Fibroblast of lung (primary cell): ENCODE measurements around the gene MYCL. TPM values are rescaled to one million over a fixed set of nuclear protein-coding genes. Genes with fewer than 3 reads are reported as not detected.

ENCODE experiments used
- DNase-seq, 2 donors: peaks; one replicate each; pipeline versions ENCODE4 v3.0.0 to v3.0.0-alpha.2; 2010; ENCODE audit warnings: low read depth in 2 of 2
- H2AFZ ChIP-seq: 2 replicates; pipeline ENCODE4 v1.5.1; 2012; ENCODE audit warnings: low read length, control low read depth, inconsistent platforms
- H3K27ac ChIP-seq: 2 replicates; pipeline ENCODE4 v1.5.1; 2011; ENCODE audit warnings: low read length, control low read depth; ENCODE audit not compliant: insufficient read depth
- H3K27me3 ChIP-seq: 2 replicates; pipeline ENCODE4 v1.5.1; 2011; ENCODE audit warnings: mild to moderate bottlenecking, low read length; ENCODE audit not compliant: control insufficient read depth, insufficient read depth
- H3K36me3 ChIP-seq: 2 replicates; pipeline ENCODE4 v1.5.1; 2011; ENCODE audit warnings: low read length; ENCODE audit not compliant: control insufficient read depth, insufficient read depth
- H3K4me1 ChIP-seq: 2 replicates; pipeline ENCODE4 v1.5.1; 2011; ENCODE audit warnings: low read length; ENCODE audit not compliant: control insufficient read depth, insufficient read depth; ENCODE audit errors: extremely low read depth
- H3K4me2 ChIP-seq: 2 replicates; pipeline ENCODE4 v1.5.1; 2011; ENCODE audit warnings: low read length, control low read depth; ENCODE audit not compliant: insufficient read depth; ENCODE audit errors: extremely low read depth
- H3K4me3 ChIP-seq, 4 experiments: fragments of 200-600 bp in 1 of 4; sonication (generic) in 1 of 4; replicated peaks in 1 of 4; 2 replicates each; pipeline ENCODE4 v1.5.1; 2011 to 2016; ENCODE audit warnings: low read length in 4 of 4, low read depth in 3 of 4, mild to moderate bottlenecking in 3 of 4, control low read depth in 2 of 4, inconsistent platforms in 1 of 4, mixed read lengths in 1 of 4; ENCODE audit not compliant: insufficient read depth in 1 of 4; ENCODE audit errors: control extremely low read depth in 1 of 4
- H3K79me2 ChIP-seq: 2 replicates; pipeline ENCODE4 v1.5.1; 2012; ENCODE audit warnings: mild to moderate bottlenecking, low read length, inconsistent platforms; ENCODE audit not compliant: control insufficient read depth, insufficient read depth
- H3K9ac ChIP-seq: 2 replicates; pipeline ENCODE4 v1.5.1; 2011; ENCODE audit warnings: mild to moderate bottlenecking, low read length, control low read depth; ENCODE audit not compliant: insufficient read depth
- H3K9me3 ChIP-seq: 2 replicates; pipeline ENCODE4 v1.5.1; 2012; ENCODE audit warnings: low read depth, low read length; ENCODE audit not compliant: control insufficient read depth, insufficient read depth
- H4K20me1 ChIP-seq: 2 replicates; pipeline ENCODE4 v1.5.1; 2011; ENCODE audit warnings: low read length; ENCODE audit not compliant: control insufficient read depth, insufficient read depth; ENCODE audit errors: extremely low read depth
- CTCF ChIP-seq, 2 donors: IDR thresholded peaks in 1 of 2; conservative IDR thresholded peaks in 1 of 2; 1 replicate in 1 of 2; 2 replicates in 1 of 2; pipeline ENCODE4 v1.5.1; 2011 to 2012; ENCODE audit warnings: low read length in 2 of 2, control low read depth in 1 of 2, inconsistent platforms in 1 of 2, low read depth in 1 of 2, mild to moderate bottlenecking in 1 of 2
- EZH2 ChIP-seq: IDR thresholded peaks from 2 replicates; pipeline ENCODE4 v1.5.1; 2012; ENCODE audit warnings: low read length, control low read depth, mild to moderate bottlenecking; ENCODE audit errors: missing control alignments
- polyA plus RNA-seq, 2 donors: library from polyadenylated mRNA; depleted of rRNA in 1 of 2; stranded (reverse) in 1 of 2; unstranded in 1 of 2; fragments of >200 nt; gene quantifications; 2 replicates each; pipeline ENCODE4 v1.2.1, GENCODE V29; 2011 to 2012; ENCODE audit warnings: missing spikeins in 1 of 2
- total RNA-seq: library from RNA; depleted of rRNA; stranded (reverse); fragments of >200 nt; gene quantifications from 2 replicates; pipeline ENCODE4 v1.2.1, GENCODE V29; 2014

Gene MYCL
- total and polyA plus RNA-seq, 2 donors (not counting 1 experiment from before 2014, with no cell fraction given), result under 0.01 to 0.09 TPM

GRCh38 chr1:39885516-39885915 lies 16.2 kb downstream of the MYCL start:
- Histone ChIP-seq H2AFZ (no peak overlapping the region), H4K20me1 (no peaks in the 10 kb centered on the region), H3K4me2 (no peak overlapping the region), H3K27ac (no peak overlapping the region), H3K27me3 (peaks cover 5% of the 10 kb centered on the region), H3K9me3 (no peaks in the 10 kb centered on the region), H3K4me1 (peaks cover 7% of the 10 kb centered on the region), H3K36me3 (no peaks in the 10 kb centered on the region), H3K9ac (no peak overlapping the region), H3K79me2 (peaks cover 26% of the 10 kb centered on the region), H3K4me3 (no peak overlapping the region)
- no peak for DNase-seq
- TF ChIP-seq EZH2, result no peak
- no peak for TF ChIP-seq CTCF (conservative IDR thresholded peaks at IDR 0.05 in 1 of 2, IDR thresholded peaks at IDR 0.05 in 1 of 2; ENCODE audit: low read depth in 1 of 2, low read length in 2 of 2)

- no peak for DNase-seq
- no peak overlapping the region for H3K9ac ChIP-seq
- no peak for TF ChIP-seq EZH2
- no peak for TF ChIP-seq CTCF (conservative IDR thresholded peaks at IDR 0.05 in 1 of 2, IDR thresholded peaks at IDR 0.05 in 1 of 2; ENCODE audit: low read depth in 1 of 2, low read length in 2 of 2)
- H3K9me3 ChIP-seq, result no peaks in the 10 kb centered on the region
- no peaks in the 10 kb centered on the region for H3K36me3 ChIP-seq
- H3K27me3 ChIP-seq, result peaks cover 5% of the 10 kb centered on the region
- H3K4me2 ChIP-seq, result peak overlapping the region; percentile 89
- peaks cover 43% of the 10 kb centered on the region for H3K79me2 ChIP-seq
- H4K20me1 ChIP-seq, result no peaks in the 10 kb centered on the region
- H2AFZ ChIP-seq, result no peak overlapping the region
- peaks cover 7% of the 10 kb centered on the region for H3K4me1 ChIP-seq
- peak overlapping the region; percentile 77 to 99 (median 88) for H3K4me3 ChIP-seq
- no peak overlapping the region for H3K27ac ChIP-seq
These were observed 19.6 kb downstream of the MYCL start for GRCh38 chr1:39882152-39882551.

DNA sequence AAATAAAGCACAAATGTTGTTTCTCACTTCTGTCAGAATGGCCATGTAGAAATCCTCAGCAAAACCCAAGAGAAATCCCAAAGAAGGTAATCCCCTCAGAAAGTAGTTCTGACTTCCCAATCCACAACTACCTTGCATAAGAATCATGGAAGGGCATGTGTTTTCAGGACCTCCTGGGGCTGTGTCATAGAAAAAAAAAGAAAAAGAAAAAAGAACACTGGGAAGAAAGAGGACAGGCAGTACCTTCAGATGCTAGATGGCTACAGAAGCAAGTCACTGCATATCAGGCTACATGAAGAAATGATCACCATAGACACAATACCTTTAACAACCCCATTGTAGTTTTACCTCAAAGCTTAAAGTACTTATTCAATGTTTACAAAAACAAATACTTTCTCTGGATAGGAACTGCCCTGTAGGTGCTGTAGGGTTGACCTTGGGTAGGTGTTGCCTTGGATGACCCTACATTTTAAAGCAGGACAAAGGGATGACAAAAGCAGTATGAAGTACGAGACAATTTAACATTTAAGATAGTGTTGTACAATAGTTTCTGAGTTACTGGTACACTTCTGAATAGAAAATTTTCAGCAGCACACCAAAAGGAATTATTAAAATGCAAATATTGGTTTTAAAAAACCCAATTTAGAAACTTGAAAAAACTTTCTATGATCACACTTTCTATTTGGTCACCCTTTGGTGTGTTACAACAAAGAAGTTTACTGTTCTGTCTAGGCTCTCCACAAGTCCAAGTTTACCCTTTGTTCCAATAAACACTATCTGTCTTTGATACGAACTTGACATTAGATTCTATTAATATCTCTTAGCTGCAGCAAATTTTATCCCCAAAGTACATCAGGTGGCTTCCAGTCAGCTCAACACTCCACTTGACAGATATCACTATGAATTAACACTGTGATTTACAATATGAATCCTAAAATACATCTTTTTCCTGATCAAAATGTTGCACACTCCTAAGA lies 23.4 kb downstream of the MYCL start:
- H3K27me3 ChIP-seq, result no peaks in the 10 kb centered on the region
- H3K4me2 ChIP-seq, result no peak overlapping the region
- no peaks in the 10 kb centered on the region for H3K9me3 ChIP-seq
- H4K20me1 ChIP-seq, result no peaks in the 10 kb centered on the region
- no peak overlapping the region for H3K27ac ChIP-seq
- H3K36me3 ChIP-seq, result no peaks in the 10 kb centered on the region
- H2AFZ ChIP-seq, result no peak overlapping the region
- TF ChIP-seq CTCF (conservative IDR thresholded peaks at IDR 0.05 in 1 of 2, IDR thresholded peaks at IDR 0.05 in 1 of 2; ENCODE audit: low read depth in 1 of 2, low read length in 2 of 2), result no peak
- TF ChIP-seq EZH2, result no peak
- H3K4me1 ChIP-seq, result peaks cover 7% of the 10 kb centered on the region
- no peak overlapping the region for H3K4me3 ChIP-seq
- no peak for DNase-seq
- peaks cover 46% of the 10 kb centered on the region for H3K79me2 ChIP-seq
- no peak overlapping the region for H3K9ac ChIP-seq
